Activated CD8-positive, alpha-beta T cell treated with anti-CD3 and anti-CD28 coated beads, Interleukin-2, amount 10 ng/mL, durations not matched to agents 7 days and 5 days (primary cell): ENCODE measurements around the gene SLC25A20. TPM values are rescaled to one million over a fixed set of nuclear protein-coding genes. Genes with fewer than 3 reads are reported as not detected.
"Not testable (repeated sequence)": the region's sequence is repeated elsewhere in the genome, so short reads cannot be mapped to it uniquely, and the experiment has no call there.

Experiments used
- ATAC-seq: fragments of 150-1000 bp; cut with Tn5 transposase; one replicate; pipeline ENCODE4 v1.10.0; 2021; ENCODE audit warnings: moderate library complexity
- CTCF ChIA-PET: fragments of 350-600 bp; sonication (Branson Sonifier 250); formaldehyde crosslinking; loops from one replicate; lab custom pipeline; 2021; ENCODE audit warnings: antibody characterized with exemption; lab: Charles Lee
- POLR2A ChIA-PET: fragments of 350-600 bp; sonication (Branson Sonifier 250); formaldehyde crosslinking; loops from one replicate; lab custom pipeline; 2021; ENCODE audit warnings: antibody characterized with exemption; lab: Charles Lee
- DNase-seq: peaks from one replicate; pipeline ENCODE4 v3.0.0-alpha.2; 2020
- H3K27ac Mint-ChIP-seq: one replicate; pipeline ENCODE4 v1.8.0; 2021; ENCODE audit warnings: mild to moderate bottlenecking, mixed read lengths
- H3K27me3 Mint-ChIP-seq: one replicate; pipeline ENCODE4 v1.8.0; 2021; ENCODE audit warnings: low read depth, mixed read lengths
- H3K36me3 Mint-ChIP-seq: one replicate; pipeline ENCODE4 v1.8.0; 2021; ENCODE audit warnings: low read depth, mixed read lengths
- H3K4me1 Mint-ChIP-seq: one replicate; pipeline ENCODE4 v1.8.0; 2021; ENCODE audit warnings: low read depth, mixed read lengths
- H3K4me3 Mint-ChIP-seq: one replicate; pipeline ENCODE4 v1.8.0; 2021; ENCODE audit warnings: mild to moderate bottlenecking, mixed read lengths
- H3K9me3 Mint-ChIP-seq: one replicate; pipeline ENCODE4 v1.8.0; 2022; ENCODE audit warnings: mixed read lengths; ENCODE audit not compliant: insufficient read depth
- total RNA-seq, 2 experiments: library from RNA; stranded (reverse); gene quantifications; one replicate each; pipeline ENCODE4 v1.2.3, GENCODE V29; 2021

The SLC25A20 gene
- total RNA-seq, 2 experiments from 2014 or later: 29.9 to 33.1 TPM

GRCh38 chr3:48928679-48929078 is 30.0 kb upstream of the SLC25A20 start:
- POLR2A ChIA-PET: interaction anchor here (0.6 to 4.3 kb wide), 3 partner anchors 10 to 78 kb away, joined by 3 to 28 read pairs (median 4); partner anchors contain the start of genes ARIH2 and WDR6
- CTCF ChIA-PET: interaction anchor here (0.9 to 5.2 kb wide), 3 partner anchors 10 to 31 kb away, joined by 3 to 28 read pairs (median 15); partner anchors contain the start of gene ARIH2
- no peaks in the 10 kb centered on the region for H3K9me3 Mint-ChIP-seq
- H3K27ac Mint-ChIP-seq: peak overlapping the region; percentile 20
- peaks cover 68% of the 10 kb centered on the region for H3K36me3 Mint-ChIP-seq
- H3K4me1 Mint-ChIP-seq: peaks cover 69% of the 10 kb centered on the region
- no peak for DNase-seq
- no peaks in the 10 kb centered on the region for H3K27me3 Mint-ChIP-seq
- H3K4me3 Mint-ChIP-seq: peak overlapping the region; percentile 4
- no peak for ATAC-seq

- no peaks in the 10 kb centered on the region for H3K9me3 Mint-ChIP-seq
- DNase-seq (no peak), ATAC-seq (no peak)
- ChIA-PET POLR2A (interaction anchor here (1.0 to 4.3 kb wide), 2 partner anchors 9 to 79 kb away, joined by 3 to 28 read pairs; partner anchors contain the start of genes ARIH2 and WDR6), CTCF (interaction anchor here (0.9 to 3.4 kb wide), 3 partner anchors 8 to 30 kb away, joined by 3 to 15 read pairs (median 5); no protein-coding TSS in a partner anchor)
- no peak overlapping the region for H3K4me3 Mint-ChIP-seq
- H3K27ac Mint-ChIP-seq: no peak overlapping the region
- H3K4me1 Mint-ChIP-seq: peaks cover 69% of the 10 kb centered on the region
- peaks cover 65% of the 10 kb centered on the region for H3K36me3 Mint-ChIP-seq
- H3K27me3 Mint-ChIP-seq: no peaks in the 10 kb centered on the region
Measured at GRCh38 chr3:48927928-48928327, 29.2 kb upstream of the SLC25A20 start.

GRCh38 chr3:48926425-48927392 is 28.0 kb upstream of the SLC25A20 start:
- no peak for ATAC-seq
- CTCF ChIA-PET: no interaction called here
- Mint-ChIP-seq H3K4me1 (peaks cover 63% of the 10 kb centered on the region), H3K36me3 (peaks cover 57% of the 10 kb centered on the region), H3K27ac (peak overlapping the region; percentile 40), H3K4me3 (no peak overlapping the region), H3K9me3 (no peaks in the 10 kb centered on the region), H3K27me3 (no peaks in the 10 kb centered on the region)
- DNase-seq: no peak
- POLR2A ChIA-PET: interaction anchor here (4.3 kb wide), 1 partner anchor 8 kb away, joined by 28 read pairs; the partner anchor contains the start of gene ARIH2

- CTCF ChIA-PET: interaction anchor here (0.8 to 2.7 kb wide), 13 partner anchors 8 to 255 kb away, joined by 3 to 28 read pairs (median 4); partner anchors contain the start of genes P4HTM, SLC25A20 and WDR6
- DNase-seq (peak; percentile 77), ATAC-seq (peak; percentile 43)
- Mint-ChIP-seq H3K4me1 (peaks cover 30% of the 10 kb centered on the region), H3K9me3 (no peaks in the 10 kb centered on the region), H3K4me3 (peak overlapping the region; percentile 95), H3K36me3 (peaks cover 21% of the 10 kb centered on the region), H3K27me3 (no peaks in the 10 kb centered on the region), H3K27ac (peak overlapping the region; percentile 99)
- POLR2A ChIA-PET: interaction anchor here (0.5 to 3.2 kb wide), 17 partner anchors 9 to 421 kb away, joined by 3 to 74 read pairs (median 4); partner anchors contain the start of genes IP6K2, P4HTM, PRKAR2A and SLC25A20
Measured at GRCh38 chr3:48919215-48920138, 20.8 kb upstream of the SLC25A20 start.

GRCh38 chr3:48918388-48919214 is 19.9 kb upstream of the SLC25A20 start, which contains the start of gene ARIH2:
Gene ARIH2, plus strand, starts transcription at chr3:48918842. Its CDS starts 8,717 bp downstream, at chr3:48927559.
- ChIA-PET POLR2A (interaction anchor here (0.7 to 3.2 kb wide), 16 partner anchors 8 to 422 kb away, joined by 3 to 74 read pairs (median 4); partner anchors contain the start of genes IP6K2, P4HTM, PRKAR2A and SLC25A20), CTCF (interaction anchor here (0.8 to 2.7 kb wide), 12 partner anchors 12 to 254 kb away, joined by 3 to 28 read pairs (median 4); partner anchors contain the start of genes P4HTM, SLC25A20 and WDR6)
- Mint-ChIP-seq H3K36me3 (peaks cover 17% of the 10 kb centered on the region), H3K9me3 (no peaks in the 10 kb centered on the region), H3K27ac (peak within 1 kb of the TSS; percentile 99), H3K27me3 (no peaks in the 10 kb centered on the region), H3K4me1 (peaks cover 28% of the 10 kb centered on the region), H3K4me3 (peak within 1 kb of the TSS; percentile 95)
- ATAC-seq: peak; percentile 82
- DNase-seq: peak; percentile 93

- no peak for ATAC-seq
- ChIA-PET CTCF (no interaction called here), POLR2A (interaction anchor here (0.6 to 1.2 kb wide), 2 partner anchors 17 to 28 kb away, joined by 3 read pairs; partner anchors contain the start of gene SLC25A20)
- H3K9me3 Mint-ChIP-seq: no peaks in the 10 kb centered on the region
- no peak for DNase-seq
- peak overlapping the region; percentile 3 for H3K4me3 Mint-ChIP-seq
- no peaks in the 10 kb centered on the region for H3K27me3 Mint-ChIP-seq
- H3K27ac Mint-ChIP-seq: peak overlapping the region; percentile 26
- peaks cover 9% of the 10 kb centered on the region for H3K36me3 Mint-ChIP-seq
- peaks cover 19% of the 10 kb centered on the region for H3K4me1 Mint-ChIP-seq
Measured at GRCh38 chr3:48915296-48915695, 16.6 kb upstream of the SLC25A20 start.

- DNase-seq, H3K36me3 Mint-ChIP-seq, H3K9me3 Mint-ChIP-seq, CTCF ChIA-PET, ATAC-seq, H3K27me3 Mint-ChIP-seq, H3K27ac Mint-ChIP-seq, H3K4me3 Mint-ChIP-seq: not testable (repeated sequence)
- POLR2A ChIA-PET: interaction anchor here (1.0 kb wide), 1 partner anchor 12 kb away, joined by 4 read pairs; the partner anchor contains the start of gene ARIH2
- peaks cover 15% of the 10 kb centered on the region for H3K4me1 Mint-ChIP-seq
Measured at GRCh38 chr3:48907026-48907425, 8.3 kb upstream of the SLC25A20 start.

GRCh38 chr3:48899273-48899672 is 591 bp upstream of the SLC25A20 start:
- no peaks in the 10 kb centered on the region for H3K27me3 Mint-ChIP-seq
- H3K36me3 Mint-ChIP-seq: peaks cover 11% of the 10 kb centered on the region
- peak overlapping the region; percentile 90 for H3K4me3 Mint-ChIP-seq
- ATAC-seq (peak; percentile 39), DNase-seq (peak; percentile 60)
- H3K9me3 Mint-ChIP-seq: no peaks in the 10 kb centered on the region
- H3K27ac Mint-ChIP-seq: peak overlapping the region; percentile 99
- CTCF ChIA-PET: interaction anchor here (0.6 to 2.8 kb wide), 7 partner anchors 19 to 463 kb away, joined by 3 to 22 read pairs (median 5); partner anchors contain the start of genes ARIH2, NDUFAF3 and USP4
- H3K4me1 Mint-ChIP-seq: peaks cover 45% of the 10 kb centered on the region
- POLR2A ChIA-PET: interaction anchor here (1.2 to 4.1 kb wide), 5 partner anchors 19 to 182 kb away, joined by 3 to 74 read pairs (median 4); partner anchors contain the start of genes ARIH2, IP6K2, NDUFAF3 and PRKAR2A

- Mint-ChIP-seq H3K4me1 (peaks cover 38% of the 10 kb centered on the region), H3K27ac (peak overlapping the region; percentile 99), H3K27me3 (no peaks in the 10 kb centered on the region), H3K4me3 (peak overlapping the region; percentile 90), H3K36me3 (peaks cover 11% of the 10 kb centered on the region), H3K9me3 (no peaks in the 10 kb centered on the region)
- ATAC-seq: peak; percentile 16
- ChIA-PET CTCF (interaction anchor here (0.7 to 2.8 kb wide), 22 partner anchors 8 to 462 kb away, joined by 3 to 22 read pairs (median 4); partner anchors contain the start of genes ARIH2, NCKIPSD, NDUFAF3 and PRKAR2A), POLR2A (interaction anchor here (0.7 to 4.1 kb wide), 11 partner anchors 9 to 181 kb away, joined by 3 to 74 read pairs (median 4); partner anchors contain the start of genes ARIH2, IP6K2 and PRKAR2A)
- peak; percentile 42 for DNase-seq
Measured at GRCh38 chr3:48897460-48898376, 964 bp downstream of the SLC25A20 start.
